Osteocyte (in vitro differentiated cells): ENCODE data around the gene GAS7. TPM values are rescaled to one million over a fixed set of nuclear protein-coding genes. Genes with fewer than 3 reads are reported as not detected.

Source experiments
- DNase-seq: peaks from one replicate; pipeline ENCODE4 v3.0.0; 2021; ENCODE audit warnings: mixed read lengths; ENCODE audit not compliant: unreplicated experiment; ENCODE audit errors: extremely low spot score
- H3K27ac Mint-ChIP-seq: one replicate; pipeline ENCODE4 v1.8.0; 2021; ENCODE audit warnings: mild to moderate bottlenecking, mixed read lengths; ENCODE audit not compliant: unreplicated experiment
- H3K27me3 Mint-ChIP-seq: one replicate; pipeline ENCODE4 v1.8.0; 2021; ENCODE audit warnings: mixed read lengths; ENCODE audit not compliant: unreplicated experiment
- H3K36me3 Mint-ChIP-seq: one replicate; pipeline ENCODE4 v1.8.0; 2021; ENCODE audit warnings: mixed read lengths; ENCODE audit not compliant: unreplicated experiment
- H3K4me1 Mint-ChIP-seq: one replicate; pipeline ENCODE4 v1.8.0; 2021; ENCODE audit warnings: mixed read lengths; ENCODE audit not compliant: unreplicated experiment
- H3K4me3 Mint-ChIP-seq: one replicate; pipeline ENCODE4 v1.8.0; 2021; ENCODE audit warnings: mild to moderate bottlenecking, moderate library complexity, mixed read lengths; ENCODE audit not compliant: unreplicated experiment
- H3K9me3 Mint-ChIP-seq: one replicate; pipeline ENCODE4 v1.8.0; 2021; ENCODE audit warnings: mixed read lengths; ENCODE audit not compliant: unreplicated experiment
- CTCF ChIP-seq: fragments of 200-600 bp; sonication (generic); IDR thresholded peaks from 2 replicates; pipeline ENCODE4 v1.5.0; 2021; ENCODE audit warnings: antibody characterized with exemption, mild to moderate bottlenecking, moderate library complexity
- total RNA-seq: library from RNA; stranded (reverse); gene quantifications from 2 replicates; pipeline ENCODE4 v1.2.1, GENCODE V29; 2021

The GAS7 gene
- total RNA-seq, 1 donor from 2014 or later, result 18.1 TPM

DNA sequence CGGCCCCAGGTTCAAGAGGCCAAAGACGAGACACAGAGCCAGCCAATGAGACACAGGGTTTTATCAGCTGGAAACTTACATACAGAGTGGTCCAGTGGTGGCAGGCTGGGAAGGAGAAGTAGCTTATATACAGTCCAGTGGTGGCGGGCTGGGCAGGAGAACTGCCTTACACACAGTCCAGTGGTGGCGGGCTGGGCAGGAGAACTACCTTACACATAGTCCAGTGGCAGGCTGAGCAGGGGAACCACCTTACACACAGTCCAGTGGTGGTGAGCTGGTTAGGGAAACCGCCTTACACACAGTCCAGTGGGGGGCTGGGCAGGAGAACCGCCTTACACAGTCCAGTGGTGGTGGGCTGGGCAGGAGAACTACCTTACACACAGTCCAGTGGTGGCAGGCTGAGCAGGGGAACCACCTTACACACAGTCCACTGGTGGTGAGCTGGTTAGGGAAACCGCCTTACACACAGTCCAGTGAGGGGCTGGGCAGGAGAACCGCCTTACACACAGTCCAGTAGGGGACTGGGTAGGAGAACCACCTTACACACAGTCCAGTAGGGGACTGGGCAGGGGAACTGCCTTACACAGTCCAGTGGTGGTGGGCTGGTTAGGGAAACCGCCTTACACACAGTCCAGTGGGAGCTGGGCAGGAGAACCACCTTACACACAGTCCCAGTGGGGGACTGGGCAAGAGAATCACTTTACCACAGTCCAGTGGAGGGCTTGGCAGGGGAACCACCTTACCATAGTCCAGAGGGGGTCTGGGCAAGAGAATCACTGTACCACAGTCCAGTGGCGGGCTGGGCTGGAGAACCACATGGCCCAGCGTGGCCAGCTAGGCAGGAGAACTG lies 90.9 kb downstream of the GAS7 start:
- DNase-seq, result no peak
- Mint-ChIP-seq H3K9me3 (no peaks in the 10 kb centered on the region), H3K4me1 (peaks cover 19% of the 10 kb centered on the region), H3K27ac (no peak overlapping the region), H3K27me3 (peaks cover 14% of the 10 kb centered on the region), H3K4me3 (no peak overlapping the region), H3K36me3 (peaks cover 1% of the 10 kb centered on the region)
- no peak for TF ChIP-seq CTCF

GRCh38 chr17:10106067-10106466 lies 92.3 kb downstream of the GAS7 start:
- H3K27ac Mint-ChIP-seq, result no peak overlapping the region
- H3K4me3 Mint-ChIP-seq, result no peak overlapping the region
- DNase-seq, result no peak

DNA sequence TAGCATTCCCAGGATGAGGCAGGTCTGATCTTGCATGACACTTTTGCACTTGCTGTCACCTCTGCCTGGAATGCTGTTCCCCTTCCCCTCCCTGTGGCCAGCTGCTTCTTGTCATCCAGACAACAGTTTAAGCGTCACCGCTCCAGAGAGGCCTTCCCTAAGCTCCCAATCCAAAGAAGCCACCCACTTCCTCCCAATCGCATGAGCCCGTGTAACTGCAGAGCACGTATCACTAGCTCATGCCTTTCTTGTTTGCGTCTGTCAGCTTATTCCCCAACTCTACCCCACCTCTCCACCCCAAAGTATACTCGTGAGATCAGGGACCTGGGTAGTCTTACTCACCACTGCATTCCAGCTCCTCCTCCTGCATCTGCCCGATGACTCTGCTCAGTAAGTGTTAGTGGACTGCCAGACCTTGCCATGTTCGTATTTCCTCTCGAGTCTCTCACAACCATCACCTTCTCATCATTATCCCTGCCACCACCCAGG lies 92.8 kb downstream of the GAS7 start:
- H3K36me3 Mint-ChIP-seq, result no peaks in the 10 kb centered on the region
- peaks cover 14% of the 10 kb centered on the region for H3K27me3 Mint-ChIP-seq
- peaks cover 10% of the 10 kb centered on the region for H3K4me1 Mint-ChIP-seq
- no peak for DNase-seq
- no peak overlapping the region for H3K27ac Mint-ChIP-seq
- TF ChIP-seq CTCF, result no peak
- H3K9me3 Mint-ChIP-seq, result no peaks in the 10 kb centered on the region
- H3K4me3 Mint-ChIP-seq, result no peak overlapping the region

More at GRCh38 chr17:10106067-10106466, 92.3 kb downstream of the GAS7 start:
- H3K36me3 Mint-ChIP-seq, result no peaks in the 10 kb centered on the region
- no peaks in the 10 kb centered on the region for H3K9me3 Mint-ChIP-seq
- H3K4me1 Mint-ChIP-seq, result peaks cover 10% of the 10 kb centered on the region
- H3K27me3 Mint-ChIP-seq, result peaks cover 14% of the 10 kb centered on the region
- TF ChIP-seq CTCF, result no peak

DNA sequence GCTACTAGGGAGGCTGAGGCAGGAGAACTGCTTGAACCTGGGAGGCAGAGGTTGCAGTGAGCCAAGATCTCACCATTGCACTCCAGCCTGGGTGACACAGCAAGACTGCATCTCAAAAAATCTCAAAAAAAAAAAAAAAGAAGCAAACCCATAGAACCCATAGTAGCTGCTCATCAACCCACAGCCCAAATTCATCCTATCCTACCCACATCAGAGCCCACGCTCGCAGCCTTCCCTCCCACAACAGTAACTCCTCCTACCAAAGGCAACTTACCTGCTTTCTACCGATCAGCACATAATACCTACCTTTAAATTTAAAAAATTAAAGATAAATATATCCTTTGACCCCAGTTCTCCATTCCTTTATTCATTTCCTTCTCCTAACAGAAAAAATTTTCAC lies 94.7 kb downstream of the GAS7 start:
- no peak for DNase-seq
- Mint-ChIP-seq H3K27me3 (peaks cover 14% of the 10 kb centered on the region), H3K4me1 (peaks cover 14% of the 10 kb centered on the region), H3K36me3 (no peaks in the 10 kb centered on the region), H3K27ac (no peak overlapping the region), H3K9me3 (no peaks in the 10 kb centered on the region), H3K4me3 (no peak overlapping the region)
- TF ChIP-seq CTCF, result no peak

- Mint-ChIP-seq H3K27me3 (peaks cover 14% of the 10 kb centered on the region), H3K4me3 (no peak overlapping the region), H3K27ac (no peak overlapping the region), H3K9me3 (no peaks in the 10 kb centered on the region), H3K36me3 (no peaks in the 10 kb centered on the region), H3K4me1 (peaks cover 18% of the 10 kb centered on the region)
- no peak for DNase-seq
- TF ChIP-seq CTCF, result no peak
Observed at GRCh38 chr17:10102817-10103216, 95.6 kb downstream of the GAS7 start.
